ENCODE results near the gene FAF1.

DNA sequence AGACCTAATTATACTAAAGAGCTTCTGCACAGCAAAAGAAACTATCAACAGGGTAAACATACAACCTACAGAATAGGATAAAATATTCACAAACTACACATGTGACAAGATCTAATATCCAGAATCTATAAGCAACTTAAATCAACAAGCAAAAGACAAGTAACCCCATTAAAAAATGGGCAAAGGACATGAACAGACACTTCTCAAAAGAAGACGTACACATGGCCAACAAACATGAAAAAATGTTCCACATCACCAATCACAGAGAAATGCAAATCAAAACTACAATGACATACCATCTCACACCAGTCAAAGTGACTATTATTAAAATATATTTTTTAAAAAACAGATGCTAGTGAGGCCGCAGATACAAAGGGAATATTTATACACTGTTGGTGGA, 99.8 kb downstream of the FAF1 start:
- TF ChIP-seq POLR2A (IDR thresholded peaks at IDR 0.05) (no peak), POLR2AphosphoS5 (IDR thresholded peaks at IDR 0.05) (no peak), EP300 (IDR thresholded peaks at IDR 0.05) (no peak)
- TF ChIP-seq, protein P1, sequence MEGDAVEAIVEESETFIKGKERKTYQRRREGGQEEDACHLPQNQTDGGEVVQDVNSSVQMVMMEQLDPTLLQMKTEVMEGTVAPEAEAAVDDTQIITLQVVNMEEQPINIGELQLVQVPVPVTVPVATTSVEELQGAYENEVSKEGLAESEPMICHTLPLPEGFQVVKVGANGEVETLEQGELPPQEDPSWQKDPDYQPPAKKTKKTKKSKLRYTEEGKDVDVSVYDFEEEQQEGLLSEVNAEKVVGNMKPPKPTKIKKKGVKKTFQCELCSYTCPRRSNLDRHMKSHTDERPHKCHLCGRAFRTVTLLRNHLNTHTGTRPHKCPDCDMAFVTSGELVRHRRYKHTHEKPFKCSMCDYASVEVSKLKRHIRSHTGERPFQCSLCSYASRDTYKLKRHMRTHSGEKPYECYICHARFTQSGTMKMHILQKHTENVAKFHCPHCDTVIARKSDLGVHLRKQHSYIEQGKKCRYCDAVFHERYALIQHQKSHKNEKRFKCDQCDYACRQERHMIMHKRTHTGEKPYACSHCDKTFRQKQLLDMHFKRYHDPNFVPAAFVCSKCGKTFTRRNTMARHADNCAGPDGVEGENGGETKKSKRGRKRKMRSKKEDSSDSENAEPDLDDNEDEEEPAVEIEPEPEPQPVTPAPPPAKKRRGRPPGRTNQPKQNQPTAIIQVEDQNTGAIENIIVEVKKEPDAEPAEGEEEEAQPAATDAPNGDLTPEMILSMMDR (IDR thresholded peaks at IDR 0.05), result no peak
